ENCODE data around the gene DHRS7B. TPM values are rescaled to one million over a fixed set of nuclear protein-coding genes. Genes with fewer than 3 reads are reported as not detected.

Gene DHRS7B
- total RNA-seq, 1 experiment from 2014 or later, result 28.5 TPM

- DNase-seq (ENCODE audit: low read depth), result no peak
Measured at GRCh38 chr17:21157586-21158370, 31.0 kb downstream of the DHRS7B start.

- no peak for DNase-seq (ENCODE audit: low read depth)
Measured at GRCh38 chr17:21160401-21160800, 33.6 kb downstream of the DHRS7B start.

DNA sequence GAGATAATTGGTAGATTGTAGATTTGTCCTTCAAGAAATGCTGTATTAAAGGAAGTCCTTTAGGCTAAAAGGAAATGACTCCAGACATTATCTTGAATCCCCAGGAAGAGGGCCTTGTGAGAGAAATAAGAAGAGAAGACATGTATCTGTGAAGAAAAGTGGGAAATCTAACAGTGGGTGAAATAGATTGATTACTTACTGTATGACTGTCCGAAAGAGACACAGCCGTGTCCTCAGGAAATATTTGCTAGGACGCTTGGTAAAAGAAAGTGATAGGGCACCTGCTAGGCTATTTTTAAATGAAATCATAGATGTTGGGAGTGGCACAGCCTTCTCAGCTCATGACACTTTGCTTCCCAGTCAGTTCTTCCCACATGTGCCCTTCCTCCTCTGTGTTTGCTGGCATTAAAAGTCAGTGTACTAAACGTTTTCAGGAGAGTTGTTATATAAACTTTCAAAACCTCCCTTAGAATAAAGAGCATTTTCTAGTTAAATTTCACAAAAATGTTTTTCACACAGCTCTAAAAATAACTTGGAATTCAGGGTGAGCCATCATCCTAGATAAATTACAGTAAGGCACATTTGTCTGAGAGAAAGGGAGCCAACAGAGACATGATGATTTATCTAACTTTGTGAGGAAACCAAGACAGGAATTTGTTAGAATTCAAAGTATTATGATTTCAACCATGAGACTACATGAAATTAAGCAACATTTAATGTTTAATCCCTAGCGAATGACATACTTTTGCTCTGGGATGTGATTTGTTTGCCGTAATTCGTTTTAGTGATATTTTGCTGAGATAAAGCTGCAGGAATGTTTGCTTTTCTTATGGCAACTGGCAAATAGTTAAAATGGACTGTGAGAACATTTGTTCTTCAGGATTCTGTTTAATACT is 35.0 kb downstream of the DHRS7B start:
- no peak for DNase-seq (ENCODE audit: low read depth)

DNA sequence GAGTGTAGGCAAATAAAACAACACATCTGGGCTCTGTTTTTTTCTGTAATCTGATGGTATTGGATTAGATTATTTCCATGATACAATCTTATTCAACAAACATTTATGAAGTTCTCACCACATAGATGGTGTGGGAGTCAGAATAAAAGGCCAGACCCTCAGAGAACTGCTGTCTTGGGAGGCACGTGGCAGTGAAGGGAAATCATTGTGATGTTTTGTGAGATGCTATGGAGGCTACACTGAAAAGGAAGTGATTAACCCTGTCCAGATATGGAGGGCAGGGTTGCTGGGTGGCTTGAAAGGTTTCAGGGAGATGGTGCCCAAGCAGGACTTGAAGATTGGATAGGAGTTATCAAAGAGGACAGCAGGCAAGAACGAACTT is 35.6 kb downstream of the DHRS7B start:
- DNase-seq (ENCODE audit: low read depth), result no peak

- no peak for DNase-seq (ENCODE audit: low read depth)
Measured at GRCh38 chr17:21163101-21163500, 36.3 kb downstream of the DHRS7B start.

DNA sequence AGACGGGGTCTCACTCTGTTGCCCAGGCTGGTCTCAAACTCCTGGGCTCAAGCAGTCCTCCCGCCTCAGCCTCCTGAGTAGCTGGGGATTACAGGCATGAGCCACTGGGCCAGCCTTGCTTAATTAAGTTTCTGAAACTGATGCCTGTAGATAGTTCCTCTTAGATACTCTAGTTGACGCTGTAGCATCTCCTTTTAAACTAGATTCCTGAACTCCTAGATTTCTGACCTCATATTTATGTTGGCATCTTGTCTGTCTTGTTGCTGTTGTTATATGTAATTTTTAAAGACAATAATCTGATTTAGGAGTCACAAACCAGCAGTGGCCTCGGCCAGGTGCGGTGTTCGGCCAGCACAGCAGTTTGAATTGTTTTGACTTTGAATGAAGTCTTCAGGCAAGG is 37.5 kb downstream of the DHRS7B start:
- DNase-seq (ENCODE audit: low read depth), result no peak

DNA sequence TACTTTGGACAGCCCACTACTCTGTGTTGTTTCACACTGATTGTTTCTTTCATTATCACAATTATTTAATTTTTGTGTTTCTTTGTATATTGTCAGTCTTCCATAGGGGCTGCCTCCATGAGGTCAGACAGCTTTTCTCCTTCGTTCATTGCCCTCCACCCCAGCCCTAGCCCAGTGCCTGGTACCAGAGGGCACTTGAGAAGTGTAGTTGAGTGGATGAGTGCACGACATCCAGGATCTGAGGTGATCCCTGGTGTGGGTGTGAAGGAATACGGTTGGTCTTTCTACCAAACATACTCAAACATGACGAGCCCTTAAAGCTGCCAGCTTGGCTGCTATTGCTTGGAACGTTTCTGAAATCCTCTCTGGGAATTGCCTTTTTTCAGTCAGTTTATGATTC is 37.9 kb downstream of the DHRS7B start:
- no peak for DNase-seq (ENCODE audit: low read depth)

- no peak for DNase-seq (ENCODE audit: low read depth)
Measured at GRCh38 chr17:21165922-21166594, 39.3 kb downstream of the DHRS7B start.

- DNase-seq (ENCODE audit: low read depth), result no peak
Measured at GRCh38 chr17:21166595-21167210, 39.9 kb downstream of the DHRS7B start.

- no peak for DNase-seq (ENCODE audit: low read depth)
Measured at GRCh38 chr17:21167303-21167702, 40.5 kb downstream of the DHRS7B start.

DNA sequence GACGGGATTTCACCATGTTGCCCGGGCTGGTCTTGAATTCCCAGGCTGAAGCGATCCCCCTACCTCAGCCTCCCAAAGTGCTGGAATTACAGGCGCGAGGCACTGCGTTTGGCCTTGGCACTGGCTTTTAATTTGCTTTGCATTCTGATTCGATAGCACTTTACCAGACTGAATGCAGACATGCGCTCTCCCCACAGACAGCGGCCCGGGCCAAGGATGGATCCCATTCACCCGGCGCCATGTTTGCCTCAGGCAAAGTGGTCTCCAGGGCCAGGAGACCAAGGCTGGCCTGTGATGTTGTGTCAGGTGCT is 41.7 kb downstream of the DHRS7B start:
- DNase-seq (ENCODE audit: low read depth), result no peak

DNA sequence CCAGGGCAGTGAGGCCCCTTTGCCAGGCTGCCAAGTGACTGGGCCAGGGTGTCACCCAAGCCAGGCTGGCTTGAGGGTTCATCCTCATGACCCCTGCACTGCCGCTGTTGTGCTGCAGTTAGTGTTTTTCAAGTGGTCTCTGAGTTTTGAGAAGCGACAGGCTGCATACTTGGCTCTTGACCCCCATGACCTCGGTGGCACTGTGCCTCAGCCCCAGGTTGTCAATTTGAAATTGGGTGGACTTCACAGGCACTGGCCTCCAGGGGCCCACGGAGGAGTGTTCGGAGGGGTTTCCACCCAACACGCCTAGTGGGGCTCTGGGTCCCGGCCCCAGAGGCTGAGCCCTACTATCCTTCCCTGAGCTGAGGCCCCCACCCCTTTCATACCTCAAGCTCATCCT is 42.7 kb downstream of the DHRS7B start:
- no peak for DNase-seq (ENCODE audit: low read depth)

DNA sequence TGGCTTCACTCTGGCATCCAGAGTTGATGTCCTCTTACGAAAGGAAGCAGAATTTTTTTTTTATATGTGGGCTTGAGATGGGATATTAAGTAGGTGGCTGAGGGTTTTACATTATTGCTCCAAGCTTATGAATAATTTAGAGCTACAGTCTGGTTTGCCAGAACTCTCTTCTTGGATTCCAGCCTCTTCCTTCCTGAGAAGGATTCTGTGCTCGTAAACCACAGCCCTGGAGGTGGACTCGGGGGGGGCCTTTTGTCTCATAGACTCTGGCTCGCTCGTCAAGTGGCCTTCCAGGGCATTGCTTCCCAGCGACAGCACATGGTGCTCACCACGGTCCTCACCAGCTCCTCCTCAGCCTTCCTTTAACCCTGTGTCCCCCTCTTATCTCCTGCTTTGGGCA is 44.0 kb downstream of the DHRS7B start:
- no peak for DNase-seq (ENCODE audit: low read depth)

DNA sequence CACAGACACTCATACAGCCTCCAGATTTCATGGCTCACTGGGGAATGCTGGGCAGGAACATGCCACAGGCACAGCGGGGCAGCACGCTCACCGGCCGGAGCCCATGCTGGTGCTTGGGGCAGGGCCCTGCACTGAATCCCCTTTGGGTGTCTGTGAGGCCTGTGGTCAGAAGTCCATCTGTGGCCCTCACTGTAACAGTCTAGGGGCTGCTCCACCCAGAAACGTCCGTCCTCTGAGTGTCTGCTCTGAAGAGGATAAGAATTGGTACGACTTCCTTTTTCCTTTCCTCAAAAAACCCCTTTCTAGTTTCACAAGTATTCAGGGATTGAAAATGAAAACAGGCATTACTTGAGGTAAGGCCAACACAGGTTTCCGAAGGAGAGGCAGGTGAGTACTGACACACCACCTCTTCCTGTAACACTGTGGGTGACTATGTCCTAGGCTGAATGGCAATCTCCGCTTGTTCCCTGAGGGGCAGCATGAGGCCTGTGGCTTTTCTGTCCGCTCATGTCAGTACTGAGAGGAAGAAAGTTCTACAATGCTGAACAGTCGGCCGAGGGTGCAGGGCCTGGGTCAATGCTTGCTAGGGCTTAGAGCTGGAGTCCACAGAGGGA is 44.7 kb downstream of the DHRS7B start:
- no peak for DNase-seq (ENCODE audit: low read depth)

- no peak for DNase-seq (ENCODE audit: low read depth)
Measured at GRCh38 chr17:21171970-21172510, 45.3 kb downstream of the DHRS7B start.

DNA sequence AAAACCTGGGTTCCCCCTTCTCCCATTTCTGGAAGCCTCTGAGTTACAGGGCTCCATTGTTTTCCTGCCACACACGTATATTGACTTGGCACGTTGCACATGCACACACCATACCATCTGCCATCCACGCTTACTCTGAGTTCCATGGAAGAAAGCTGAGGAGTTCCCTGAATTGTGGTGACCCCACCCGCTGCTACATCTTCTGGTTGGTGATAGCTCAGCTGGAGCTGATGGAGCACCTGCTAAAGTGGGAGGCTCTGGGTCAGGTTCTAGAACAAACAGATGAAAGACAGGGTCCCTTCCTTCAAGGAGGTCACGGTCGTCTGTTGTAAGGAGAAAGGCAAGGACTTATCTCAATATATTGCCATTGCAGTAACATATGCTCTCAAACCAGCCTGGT is 46.1 kb downstream of the DHRS7B start:
- DNase-seq (ENCODE audit: low read depth), result no peak

DNA sequence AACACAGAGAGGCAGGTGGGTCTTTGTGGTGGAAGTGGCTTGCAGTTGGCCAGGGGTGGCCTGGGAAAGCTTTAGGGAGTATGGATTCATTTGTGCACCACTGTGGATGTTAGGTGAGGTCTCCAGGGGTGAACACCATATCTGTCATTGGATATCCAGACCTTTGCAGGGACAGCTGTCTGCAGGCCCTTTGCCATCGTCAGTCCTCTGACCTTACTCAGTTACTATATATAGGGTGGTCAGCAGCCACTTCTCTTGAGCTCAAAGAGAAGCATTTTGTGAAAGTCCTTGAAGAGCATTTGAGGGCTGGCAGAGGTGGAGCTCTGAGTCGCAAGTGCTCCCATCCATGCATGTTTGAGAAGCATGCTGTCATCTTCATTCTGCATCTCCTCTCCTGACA is 46.8 kb downstream of the DHRS7B start:
- no peak for DNase-seq (ENCODE audit: low read depth)

DNA sequence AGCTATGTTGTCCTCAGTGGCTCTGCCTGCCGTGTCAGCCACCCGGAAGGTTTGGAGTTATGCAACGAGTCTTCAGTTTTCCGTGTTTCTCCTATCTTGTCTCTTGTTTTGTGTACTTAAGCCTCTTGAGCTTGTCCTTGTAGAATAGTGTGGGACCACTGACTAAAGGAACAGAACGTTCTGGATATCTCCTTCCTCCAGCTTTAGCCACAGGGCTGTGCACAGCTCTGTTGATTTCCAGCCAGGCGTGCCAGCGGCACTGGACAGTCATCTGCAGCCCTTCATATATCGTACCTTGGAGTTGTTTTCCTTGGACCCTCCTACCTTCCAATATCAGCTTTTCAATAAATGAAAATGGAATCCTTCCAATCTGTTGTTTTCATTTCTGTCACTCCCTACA is 47.4 kb downstream of the DHRS7B start:
- no peak for DNase-seq (ENCODE audit: low read depth)

- no peak for DNase-seq (ENCODE audit: low read depth)
Measured at GRCh38 chr17:21174713-21175112, 47.9 kb downstream of the DHRS7B start.

DNA sequence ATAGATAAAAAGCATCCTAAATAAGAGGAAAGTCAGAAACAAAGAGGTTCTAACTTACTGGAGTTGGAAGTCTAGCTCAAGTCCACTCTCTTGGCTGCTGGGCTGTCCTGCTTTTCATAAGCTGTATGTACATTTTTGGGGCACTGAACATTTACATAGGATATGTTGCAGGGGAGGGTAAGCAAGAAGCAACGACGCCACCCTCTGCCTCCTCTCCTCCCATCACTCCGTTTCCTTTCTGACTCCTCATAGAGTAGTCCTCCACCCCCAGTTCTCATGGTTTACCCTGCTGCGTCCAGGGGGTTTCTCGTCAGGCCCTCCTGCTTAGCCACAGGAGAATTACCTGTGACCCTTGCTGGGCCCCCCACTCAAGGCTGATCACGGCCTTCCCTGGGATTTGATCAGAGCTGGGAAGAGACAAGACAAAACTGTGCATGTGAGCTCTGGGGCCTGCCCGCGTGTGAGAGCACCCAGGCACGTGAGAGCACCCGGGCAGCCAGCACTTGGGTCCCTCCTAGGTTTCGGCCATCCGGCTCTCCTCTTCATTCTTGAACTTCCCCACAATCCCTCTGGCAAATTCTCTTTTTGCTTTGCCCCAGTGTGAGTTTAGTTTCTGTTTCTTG is 50.1 kb downstream of the DHRS7B start:
- no peak for DNase-seq (ENCODE audit: low read depth)

DNA sequence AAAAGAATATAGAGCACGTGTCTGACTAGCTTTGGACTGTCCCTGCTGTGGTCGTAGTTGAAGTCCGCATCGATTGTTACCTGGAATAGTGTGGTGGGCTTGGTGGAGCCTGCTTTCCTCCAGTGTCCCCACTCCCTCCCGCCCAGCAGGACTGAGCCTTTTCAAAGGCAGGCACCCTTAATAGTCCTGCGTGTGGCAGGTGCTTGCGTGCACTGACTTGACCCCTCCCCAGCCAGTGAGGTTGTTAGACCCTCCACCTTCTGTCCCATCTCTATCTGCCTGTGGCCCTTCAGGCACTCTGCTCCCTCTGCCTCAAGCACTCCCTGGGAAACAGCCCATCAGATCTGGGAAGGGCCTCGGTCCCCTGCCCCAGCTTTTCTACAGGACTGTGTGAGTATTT is 50.6 kb downstream of the DHRS7B start:
- DNase-seq (ENCODE audit: low read depth), result no peak

Data from Daoy (cell line).